22Rv1 (cell line): ENCODE measurements around the gene AFTPH.
"Not testable (repeated sequence)": the region's sequence is repeated elsewhere in the genome, so short reads cannot be mapped to it uniquely, and the experiment has no call there.

Experiments used
- H3K27ac ChIP-seq: fragments of 450-650 bp; 2 replicates; pipeline ENCODE4 v1.5.1; 2017
- ZFX ChIP-seq: fragments of 450-650 bp; IDR thresholded peaks from 2 replicates; pipeline ENCODE4 v1.6.1; 2017; ENCODE audit warnings: antibody characterized with exemption, borderline replicate concordance
- TF ChIP-seq, protein P1 (sequence below): fragments of 450-650 bp; IDR thresholded peaks from 2 replicates; pipeline ENCODE4 v1.5.1; 2017; ENCODE audit warnings: mild to moderate bottlenecking

The AFTPH gene

DNA sequence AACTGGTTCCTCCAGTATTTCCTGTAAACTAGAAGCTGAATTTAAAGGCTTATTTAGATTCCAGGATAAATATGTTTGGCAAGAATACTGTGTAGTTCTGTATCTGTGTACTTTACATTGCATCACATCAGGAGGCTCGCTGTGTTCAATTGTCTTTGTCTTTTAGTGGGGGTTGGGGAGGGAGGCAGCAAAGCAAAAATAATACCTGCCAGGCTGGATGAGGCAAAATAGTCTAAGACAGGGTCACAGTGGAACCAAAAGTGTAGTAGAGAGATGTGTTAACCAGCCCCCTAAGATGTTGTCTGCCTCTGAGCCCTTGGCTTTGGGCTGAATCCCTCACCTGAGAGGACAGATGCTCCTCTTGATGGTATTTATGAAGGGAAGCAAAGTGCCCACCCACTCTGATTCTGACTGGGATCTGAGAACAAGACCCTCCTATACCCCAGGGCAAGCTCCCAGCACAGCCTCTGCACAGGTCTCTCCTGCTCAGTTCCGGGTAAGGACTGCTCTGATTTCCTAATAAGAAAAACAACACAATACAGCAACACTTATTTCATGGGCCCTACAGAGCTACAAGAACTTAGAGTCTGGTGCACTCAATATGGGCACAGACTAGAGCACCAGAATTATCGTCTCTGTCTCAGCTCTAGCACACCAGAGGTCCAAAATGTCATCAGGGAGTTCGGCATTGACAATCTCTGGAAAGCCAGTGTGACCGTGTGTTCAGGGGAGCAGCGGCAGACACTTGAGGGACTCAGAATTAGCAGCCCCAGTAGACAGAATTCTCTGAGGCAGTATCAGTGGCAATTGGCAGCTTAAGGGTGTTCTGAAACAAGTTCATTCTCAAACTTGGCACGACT is 7.2 kb upstream of the AFTPH start:
- peak overlapping the region; percentile 47 for H3K27ac ChIP-seq

GRCh38 chr2:64517511-64517884 is 6.6 kb upstream of the AFTPH start:
- no peak for TF ChIP-seq ZFX
- TF ChIP-seq, protein P1, sequence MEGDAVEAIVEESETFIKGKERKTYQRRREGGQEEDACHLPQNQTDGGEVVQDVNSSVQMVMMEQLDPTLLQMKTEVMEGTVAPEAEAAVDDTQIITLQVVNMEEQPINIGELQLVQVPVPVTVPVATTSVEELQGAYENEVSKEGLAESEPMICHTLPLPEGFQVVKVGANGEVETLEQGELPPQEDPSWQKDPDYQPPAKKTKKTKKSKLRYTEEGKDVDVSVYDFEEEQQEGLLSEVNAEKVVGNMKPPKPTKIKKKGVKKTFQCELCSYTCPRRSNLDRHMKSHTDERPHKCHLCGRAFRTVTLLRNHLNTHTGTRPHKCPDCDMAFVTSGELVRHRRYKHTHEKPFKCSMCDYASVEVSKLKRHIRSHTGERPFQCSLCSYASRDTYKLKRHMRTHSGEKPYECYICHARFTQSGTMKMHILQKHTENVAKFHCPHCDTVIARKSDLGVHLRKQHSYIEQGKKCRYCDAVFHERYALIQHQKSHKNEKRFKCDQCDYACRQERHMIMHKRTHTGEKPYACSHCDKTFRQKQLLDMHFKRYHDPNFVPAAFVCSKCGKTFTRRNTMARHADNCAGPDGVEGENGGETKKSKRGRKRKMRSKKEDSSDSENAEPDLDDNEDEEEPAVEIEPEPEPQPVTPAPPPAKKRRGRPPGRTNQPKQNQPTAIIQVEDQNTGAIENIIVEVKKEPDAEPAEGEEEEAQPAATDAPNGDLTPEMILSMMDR = no peak
- no peak overlapping the region for H3K27ac ChIP-seq

More for the DNA sequence above, 7.2 kb upstream of the AFTPH start:
- no peak for TF ChIP-seq ZFX
- TF ChIP-seq, protein P1 = no peak

GRCh38 chr2:64522843-64523428 is 1.2 kb upstream of the AFTPH start:
- peak overlapping the region; percentile 90 for H3K27ac ChIP-seq
- TF ChIP-seq, protein P1 = peak; percentile 89
- TF ChIP-seq ZFX = no peak

DNA sequence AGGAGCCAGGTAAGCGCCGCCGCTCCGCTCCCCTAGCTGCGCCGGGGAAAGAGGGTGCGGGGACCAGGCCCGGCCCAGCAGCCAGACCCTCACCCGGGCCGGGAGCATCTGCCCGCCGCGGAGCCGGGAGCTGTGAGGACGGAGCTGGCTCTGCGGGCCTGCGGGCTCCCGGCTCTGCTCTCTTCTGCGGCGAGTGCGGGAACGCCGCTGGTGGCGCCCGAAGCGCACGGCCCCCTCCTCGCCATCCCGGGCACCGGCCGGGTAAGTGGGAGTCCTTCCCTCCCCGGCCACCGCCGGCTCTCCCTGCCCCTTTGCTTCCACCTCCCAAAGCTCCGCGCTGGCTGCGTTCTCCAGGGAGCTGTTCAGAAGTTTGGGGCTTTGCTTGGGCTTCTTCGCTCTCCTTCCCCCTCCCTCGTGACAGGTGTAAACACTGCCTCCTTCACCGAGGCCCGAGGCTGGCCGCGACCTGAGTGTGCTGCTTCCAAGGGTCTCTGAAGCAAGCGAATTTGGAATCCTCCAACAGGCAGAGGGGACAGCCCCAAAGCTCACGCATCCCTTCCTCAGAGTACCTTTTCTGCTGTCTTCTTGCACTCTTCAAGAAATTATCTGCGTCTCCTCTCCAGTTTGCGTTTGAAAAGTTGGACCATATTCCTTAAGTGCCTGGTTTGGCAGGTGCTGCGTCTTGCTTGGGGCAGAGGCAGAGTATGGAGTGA is 632 bp downstream of the AFTPH start:
- peak overlapping the region; percentile 90 for H3K27ac ChIP-seq
- TF ChIP-seq, protein P1 = 0 out of 2 replicates have a peak, but pooled peaks have one; percentile 3
- TF ChIP-seq ZFX = no peak

GRCh38 chr2:64525317-64525613 is 1.1 kb downstream of the AFTPH start:
- peak overlapping the region; percentile 90 for H3K27ac ChIP-seq
- TF ChIP-seq, protein P1 = no peak
- TF ChIP-seq ZFX = no peak

DNA sequence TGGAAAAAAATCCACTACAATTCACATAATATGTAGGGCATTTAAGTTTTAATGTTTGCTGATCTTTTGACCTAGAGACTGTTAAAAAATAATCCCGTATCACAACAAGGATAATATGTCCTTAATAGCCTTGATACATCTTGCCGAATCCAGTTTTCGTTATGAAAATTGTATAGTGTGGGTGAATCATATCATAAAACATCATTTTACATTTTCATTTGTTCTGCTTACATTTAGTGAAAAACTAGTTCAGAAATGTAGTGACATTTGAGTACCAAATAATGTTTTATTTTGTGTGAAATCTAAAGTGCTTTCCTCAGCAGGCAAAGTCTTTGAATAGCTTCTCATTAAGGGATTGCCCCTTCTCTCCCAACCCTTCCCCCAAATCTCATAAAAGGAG is 1.9 kb downstream of the AFTPH start:
- TF ChIP-seq, protein P1 = no peak
- TF ChIP-seq ZFX = no peak
- H3K27ac ChIP-seq = no peak overlapping the region

DNA sequence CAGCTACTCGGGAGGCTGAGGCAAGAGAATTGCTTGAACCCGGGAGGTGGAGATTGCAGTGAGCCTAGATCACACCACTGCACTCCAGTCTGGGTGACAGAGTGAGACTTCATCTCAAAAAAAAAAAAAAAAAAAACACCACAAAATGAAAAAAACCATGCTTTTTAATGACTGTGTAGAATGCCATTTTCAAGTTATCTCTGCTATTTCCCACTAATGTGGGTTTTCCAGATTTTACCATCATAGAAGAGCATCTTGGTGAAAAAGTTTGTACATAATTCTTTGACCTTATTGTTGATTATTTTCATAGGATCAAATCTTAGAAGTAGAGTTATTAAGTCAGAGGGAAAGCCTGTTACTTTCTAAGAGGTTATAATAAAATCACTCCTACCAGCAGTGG is 6.8 kb downstream of the AFTPH start:
- not testable (repeated sequence) for H3K27ac ChIP-seq
